CD4-positive, alpha-beta T cell treated with Interleukin-15 for 4 hours (primary cell): Measurements from ENCODE around the gene SLC2A6.
A peak's percentile ranks its signal among the peaks of the same experiment; 100 is the strongest.

Experiments
- DNase-seq: peaks from one replicate; pipeline ENCODE4 v3.0.0-alpha.2; 2020; ENCODE audit warnings: low spot score

The SLC2A6 gene

DNA sequence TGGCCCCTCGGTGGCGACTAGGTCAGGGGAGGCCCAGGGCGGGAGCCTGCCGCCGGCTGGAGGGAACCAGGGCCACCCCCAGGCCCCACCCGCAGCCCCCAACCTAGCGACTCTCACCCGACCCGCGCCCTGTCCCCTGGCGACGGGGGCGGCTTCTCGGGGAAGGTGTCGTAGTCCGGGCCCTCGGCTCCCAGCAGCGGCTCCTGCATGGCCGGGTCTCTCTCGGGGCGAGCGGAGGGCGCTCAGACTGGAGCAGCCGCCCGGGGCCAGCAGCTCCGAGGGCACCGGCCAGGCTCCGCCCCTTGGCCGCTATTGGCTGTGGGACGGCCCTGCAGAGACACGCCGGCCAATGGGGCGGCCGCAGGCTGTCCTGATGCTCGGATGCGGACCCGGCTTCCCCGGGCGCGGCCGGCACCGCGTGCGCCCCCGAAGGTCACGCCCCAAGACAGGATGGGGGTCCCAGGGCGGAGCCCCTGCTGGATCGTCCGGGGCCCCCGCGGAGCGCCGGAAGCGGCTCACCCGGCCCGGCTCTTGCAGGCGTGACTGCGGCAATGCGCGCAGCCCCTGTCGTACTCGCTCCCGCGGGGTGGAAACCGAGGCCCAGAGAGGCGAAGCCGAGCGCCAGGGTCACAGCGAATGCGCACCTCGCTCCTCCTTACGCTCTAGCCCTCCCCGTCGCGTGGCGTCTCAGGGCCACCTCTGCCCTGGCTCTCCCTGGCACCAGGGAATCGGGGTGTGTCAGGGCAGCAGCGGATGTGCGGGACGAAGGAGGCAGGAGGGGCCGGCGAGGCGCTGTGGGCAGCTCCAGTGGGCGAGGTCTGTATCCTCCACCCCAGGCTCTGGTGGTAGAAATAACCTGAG lies at the start of gene SLC2A6:
Gene SLC2A6, minus strand, starts transcription at position 249 of the 861 bp plus-strand sequence. Its CDS starts 40 bp downstream, at position 209.
- peak; percentile 78 for DNase-seq

- no peak for DNase-seq
Observed at GRCh38 chr9:133528001-133528875, 49.3 kb upstream of the SLC2A6 start.

DNA sequence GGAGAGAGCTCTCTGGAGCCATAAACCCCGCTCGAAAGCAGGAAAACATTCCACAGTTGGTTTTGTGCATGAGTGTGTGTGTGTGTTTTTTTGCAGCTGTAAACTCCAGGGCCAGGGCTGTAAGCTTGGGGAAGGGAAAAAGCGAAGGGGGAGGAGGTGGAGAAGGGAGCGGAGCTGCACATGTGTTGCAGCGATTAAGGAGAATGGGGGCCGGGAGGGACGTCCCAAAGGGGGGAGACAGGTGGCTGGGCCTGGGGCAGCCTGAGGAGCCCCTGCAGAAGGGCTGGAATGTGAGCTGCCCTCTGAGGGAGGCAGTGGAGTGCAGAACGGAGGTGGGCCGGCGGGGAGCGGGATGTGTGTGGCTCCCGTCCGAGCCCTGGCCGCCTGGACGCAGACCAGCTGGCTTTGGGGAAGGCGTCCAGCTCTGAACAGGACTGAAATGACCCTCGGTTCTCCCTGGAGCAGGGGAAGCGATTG lies 48.6 kb upstream of the SLC2A6 start:
- no peak for DNase-seq

DNA sequence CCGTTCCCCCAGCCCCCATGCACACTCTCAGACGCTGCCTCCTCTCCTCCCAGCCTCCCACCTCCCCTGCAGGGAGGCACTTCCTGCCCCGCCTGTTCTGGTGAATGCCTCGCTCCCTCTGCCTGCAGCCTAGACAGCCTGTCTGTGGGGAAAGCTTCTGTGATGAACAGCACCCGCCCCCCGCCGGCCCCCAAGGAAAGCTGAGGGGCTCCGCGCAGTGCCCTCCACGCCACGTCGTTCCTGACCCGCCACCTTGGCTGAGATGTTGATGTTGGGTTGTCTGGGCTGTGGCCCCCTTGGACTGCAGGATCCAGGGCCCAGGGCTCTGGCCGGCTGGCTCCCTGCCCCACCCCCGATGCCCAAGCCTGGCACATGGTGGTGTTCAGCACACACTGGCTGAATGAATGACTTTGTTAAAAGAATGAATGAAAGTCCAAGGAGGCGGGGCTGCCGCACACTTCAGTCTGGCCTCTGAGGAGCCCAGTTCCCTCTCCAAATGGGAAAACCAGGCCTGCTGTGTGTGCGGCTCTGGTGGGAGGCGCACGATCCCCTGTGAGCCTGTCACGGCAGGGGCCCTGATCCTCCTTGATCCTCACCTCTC lies 47.9 kb upstream of the SLC2A6 start:
- no peak for DNase-seq

GRCh38 chr9:133525677-133526076 lies 46.8 kb upstream of the SLC2A6 start:
- no peak for DNase-seq

DNA sequence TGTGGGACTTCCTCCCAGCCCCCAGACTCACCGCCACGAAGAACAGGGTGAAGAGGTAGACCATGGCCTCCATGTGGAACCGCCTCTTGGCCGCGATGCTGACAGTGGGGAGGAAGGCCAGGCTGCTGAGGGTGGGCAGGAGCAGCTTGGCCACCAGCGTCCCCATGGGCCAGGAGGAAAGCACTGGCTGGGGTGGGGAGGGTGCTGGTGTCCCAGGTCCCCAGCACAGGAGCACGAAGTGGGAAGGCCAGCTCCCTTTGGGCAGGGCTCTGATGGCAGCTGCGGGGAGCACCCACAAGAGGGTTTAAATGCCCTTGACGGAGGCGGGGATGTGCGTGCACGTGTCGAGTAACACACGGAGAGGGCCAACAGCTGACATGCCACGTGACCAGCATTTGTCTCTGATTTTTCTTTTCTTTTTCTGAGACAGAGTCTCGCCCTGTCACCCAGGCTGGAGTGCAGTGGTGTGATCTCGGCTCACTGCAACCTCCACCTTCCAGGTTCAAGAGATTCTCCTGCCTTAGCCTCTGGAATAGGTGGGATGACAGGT lies 45.9 kb upstream of the SLC2A6 start, which contains the start of gene MYMK:
Gene MYMK, minus strand, starts transcription at position 281 of the 550 bp plus-strand sequence. Its CDS starts 115 bp downstream, at position 166.
- DNase-seq: no peak

GRCh38 chr9:133524146-133524545 lies 45.2 kb upstream of the SLC2A6 start:
- DNase-seq: no peak

GRCh38 chr9:133523106-133523505 lies 44.2 kb upstream of the SLC2A6 start:
- no peak for DNase-seq

DNA sequence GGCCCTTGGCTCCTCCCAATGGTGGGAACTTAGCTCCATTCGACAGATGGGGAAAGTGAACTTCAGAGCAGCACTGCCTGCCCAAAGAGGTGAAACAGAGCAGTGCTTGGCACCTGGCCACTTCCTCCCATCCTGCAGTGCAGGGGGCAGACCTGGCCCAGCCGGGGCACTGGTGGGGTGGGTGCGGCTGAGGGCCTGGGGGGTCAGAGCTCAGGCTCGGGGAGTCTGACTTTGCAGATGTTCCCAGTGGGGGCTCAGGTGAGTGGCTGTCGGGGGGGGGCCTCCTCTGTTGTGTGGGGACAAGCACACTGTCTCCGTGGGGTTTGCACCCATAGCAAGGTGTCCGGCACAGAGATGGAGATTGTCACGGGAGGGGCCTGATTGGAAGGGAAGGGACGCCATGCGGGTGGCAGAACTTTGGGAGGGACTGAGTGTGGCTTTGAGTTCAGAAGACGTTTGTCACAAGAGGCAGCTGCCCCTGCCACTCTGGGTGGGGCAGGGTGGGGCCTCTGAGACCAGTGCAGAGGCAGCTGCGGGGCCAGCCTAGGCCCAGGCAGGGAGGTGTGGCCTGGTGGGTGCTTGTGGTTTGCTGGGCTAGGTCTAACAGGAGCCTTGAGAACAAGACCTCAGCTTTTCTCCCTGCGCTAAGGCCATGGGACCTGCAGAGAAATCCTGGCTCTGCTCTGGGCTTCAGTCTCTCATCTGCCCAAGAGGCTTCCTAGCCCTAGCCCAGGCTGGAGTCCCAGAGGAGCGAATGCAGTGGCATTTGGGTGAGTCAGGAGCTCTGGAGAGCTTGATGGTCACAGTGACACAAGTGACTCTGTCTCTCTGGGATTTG lies 43.4 kb upstream of the SLC2A6 start:
- DNase-seq: no peak

DNA sequence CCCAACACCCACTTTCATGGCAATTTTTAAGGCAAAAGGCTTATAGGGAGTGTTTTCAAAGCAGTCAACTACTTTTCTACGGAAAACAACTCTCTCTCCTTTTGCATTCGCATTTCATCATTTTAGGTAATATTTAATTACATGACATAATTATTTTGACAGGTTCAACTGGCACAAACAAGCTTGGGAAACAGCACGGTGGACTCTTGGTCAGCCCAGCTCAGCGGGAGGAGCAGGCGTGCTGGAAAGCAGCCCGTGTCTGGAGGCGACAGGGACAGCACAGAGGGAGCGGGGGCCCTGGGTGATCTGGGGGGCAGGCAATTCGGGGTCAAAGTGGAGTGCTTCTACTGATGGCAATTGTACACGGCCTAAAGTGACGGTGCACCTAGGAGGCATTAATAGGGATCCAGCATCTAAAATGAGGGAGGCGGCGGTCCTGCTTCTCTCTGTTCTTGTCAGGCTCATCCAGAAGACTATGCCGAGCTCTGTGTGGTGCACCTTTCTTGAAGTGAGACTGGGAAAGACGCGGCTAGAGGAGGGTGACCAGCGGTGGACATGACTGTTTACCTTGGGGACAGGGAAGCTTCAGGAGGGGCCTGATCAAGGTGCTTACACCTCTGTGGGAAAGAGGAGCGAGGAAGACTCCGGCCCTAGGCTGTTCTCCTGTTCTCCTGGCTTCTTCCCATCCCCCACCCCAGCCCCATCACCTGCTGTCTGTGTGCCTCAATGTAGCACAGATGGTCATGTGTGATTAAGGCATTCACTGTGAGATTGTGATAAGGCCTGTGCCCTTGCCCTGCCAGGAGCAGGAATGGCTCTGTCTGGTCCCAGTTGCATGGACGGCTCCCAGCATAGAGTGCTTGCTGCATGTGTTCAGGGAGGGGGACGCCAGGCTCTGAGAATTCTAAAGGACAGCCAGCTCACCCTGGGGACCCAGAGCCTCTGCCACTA lies 42.5 kb upstream of the SLC2A6 start:
- DNase-seq: no peak

GRCh38 chr9:133520121-133520835 lies 41.4 kb upstream of the SLC2A6 start:
- DNase-seq: no peak

- DNase-seq: no peak
Observed at GRCh38 chr9:133519693-133520092, 40.8 kb upstream of the SLC2A6 start.

DNA sequence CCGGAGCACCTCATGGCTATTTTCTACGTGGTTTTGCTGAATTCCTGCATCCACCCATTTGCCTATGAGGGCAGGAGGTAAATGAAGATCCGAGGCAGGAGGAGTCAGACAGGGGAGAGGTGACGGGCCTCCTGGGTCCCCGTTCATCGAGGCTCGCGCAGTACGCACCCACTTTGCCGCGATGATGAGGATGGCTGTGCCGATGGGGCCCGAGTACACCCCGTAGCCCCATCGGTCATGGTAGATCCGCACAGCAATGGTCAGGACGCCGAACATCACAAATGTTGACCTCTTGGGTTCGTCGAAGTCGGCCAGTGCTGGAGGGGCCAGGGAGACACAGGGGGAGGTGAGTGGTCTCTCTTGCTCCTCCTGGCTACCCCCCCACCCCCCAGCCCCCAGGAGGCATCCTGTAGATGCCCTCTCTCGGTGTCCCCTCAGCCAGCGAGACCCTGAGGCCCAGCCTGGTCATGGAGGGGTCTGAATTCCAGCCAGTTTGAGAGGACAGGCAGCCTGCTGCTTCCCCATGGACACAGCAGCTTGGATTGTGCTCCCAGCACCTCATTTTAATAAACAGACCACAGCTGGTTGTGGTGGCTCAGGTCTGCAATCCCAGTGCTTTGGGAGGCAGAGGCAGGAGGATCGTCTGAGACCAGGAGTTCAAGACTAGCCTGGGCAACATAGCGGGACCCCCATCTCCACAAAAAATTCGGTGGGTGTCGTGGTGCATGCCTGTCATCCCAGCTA lies 40.0 kb upstream of the SLC2A6 start:
- DNase-seq: no peak

DNA sequence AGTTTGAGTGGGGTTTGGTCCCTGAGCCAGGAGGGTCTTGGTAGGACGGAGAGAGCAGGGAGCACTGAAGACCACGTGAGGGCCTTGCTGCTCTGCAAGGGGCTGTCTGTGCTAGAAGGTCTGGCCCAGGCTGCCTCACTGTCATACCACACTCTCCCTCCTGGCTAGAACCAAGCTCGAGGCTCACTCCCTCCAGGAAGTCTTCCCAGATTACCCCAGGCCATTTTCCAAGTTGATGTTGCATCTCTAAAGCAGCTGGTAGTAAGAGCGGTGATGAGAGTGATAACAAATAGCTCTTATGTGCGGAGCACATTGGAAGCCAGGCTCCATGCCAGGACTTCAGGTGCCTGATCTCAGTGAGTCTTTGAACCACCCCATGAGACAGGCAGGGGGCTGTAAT lies 39.3 kb upstream of the SLC2A6 start:
- no peak for DNase-seq

DNA sequence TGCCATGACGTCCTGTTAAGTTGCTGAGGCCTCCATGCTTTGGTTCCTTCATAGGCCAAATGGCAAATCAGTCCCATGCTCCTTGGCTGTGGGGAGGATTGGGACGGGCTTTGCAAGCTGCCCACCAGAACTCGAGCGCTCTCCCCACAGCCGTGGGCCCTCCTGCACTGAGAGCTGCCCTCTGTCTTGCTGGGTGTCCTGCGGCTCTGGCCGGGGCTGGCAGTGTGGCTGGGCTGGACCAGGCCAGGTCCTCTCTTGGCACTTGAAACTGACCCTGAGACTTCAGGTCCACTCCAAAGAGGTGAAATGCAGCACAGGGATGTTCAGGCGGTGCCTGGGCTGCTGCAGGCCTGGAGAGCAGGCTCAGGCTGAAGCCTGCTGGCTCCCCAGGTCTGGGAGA lies 38.8 kb upstream of the SLC2A6 start:
- DNase-seq: no peak

DNA sequence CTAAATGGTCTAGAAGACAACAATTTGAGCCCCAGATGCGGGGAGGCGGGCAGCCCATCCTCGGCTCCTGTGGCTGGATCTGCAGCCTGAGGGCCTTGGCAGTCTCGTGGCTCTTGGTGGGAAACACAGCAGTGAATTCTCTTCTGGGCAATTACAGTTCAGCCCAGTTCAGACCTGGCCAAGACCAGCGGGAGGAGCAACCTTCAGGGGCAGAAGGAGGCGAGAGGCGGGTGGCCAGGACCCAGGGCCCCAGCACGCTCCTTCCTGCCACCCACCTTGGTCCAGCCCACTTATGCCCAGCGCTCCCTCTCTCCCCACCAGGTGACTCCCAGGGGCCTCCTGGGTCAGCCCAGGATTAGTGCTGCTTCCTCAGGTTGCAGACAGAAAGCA lies 38.1 kb upstream of the SLC2A6 start:
- DNase-seq: no peak

- no peak for DNase-seq
Observed at GRCh38 chr9:133516256-133516960, 37.5 kb upstream of the SLC2A6 start.
